K562 (cell line): ENCODE results near the gene ATP13A2. TPM values are rescaled to one million over a fixed set of nuclear protein-coding genes. Genes with fewer than 3 reads are reported as not detected.

Experiments
- GABPB1 ChIP-seq: sonication (generic); formaldehyde crosslinking; IDR thresholded peaks from 2 replicates; pipeline ENCODE4 v1.8.0; 2022; ENCODE audit warnings: mild to moderate bottlenecking, missing genetic modification reagents
- NELFE ChIP-seq: IDR thresholded peaks from 2 replicates; pipeline ENCODE4 v1.6.1; 2011; ENCODE audit warnings: mild to moderate bottlenecking; ENCODE audit not compliant: insufficient read depth, insufficient read length
- NEUROD1 ChIP-seq: fragments of 150-350 bp; IDR thresholded peaks from 2 replicates; pipeline ENCODE4 v1.6.1; 2014; ENCODE audit warnings: borderline replicate concordance, low read length, low read depth; ENCODE audit not compliant: partially characterized antibody
- ZBTB40 ChIP-seq, 2 experiments: fragments of 450-650 bp in 1 of 2; sonication (generic) in 1 of 2; formaldehyde crosslinking in 1 of 2; IDR thresholded peaks; 2 replicates each; pipeline versions ENCODE4 v1.7.1 to v1.9.0; 2016 to 2022; ENCODE audit warnings: inconsistent platforms in 1 of 2, mild to moderate bottlenecking in 1 of 2, missing genetic modification reagents in 1 of 2
- ZNF407 ChIP-seq: fragments of 450-650 bp; IDR thresholded peaks from 2 replicates; pipeline ENCODE4 v1.6.1; 2016; ENCODE audit warnings: low read depth
- polyA plus RNA-seq, 8 experiments: library from polyadenylated mRNA; depleted of rRNA in 4 of 8; stranded (reverse) in 5 of 8; unstranded in 3 of 8; fragments of >200 nt; fragmentation: Nextera tagmentation in 2 of 8; fragmentation: Illumina TruSeq in 1 of 8; extraction: Ambion mirVana in 2 of 8; extraction: Trizol in 1 of 8; gene quantifications; 2 replicates each; pipeline versions ENCODE4 v1.2.1 to v1.2.3, GENCODE V29; 2011 to 2014; ENCODE audit warnings: inconsistent platforms in 1 of 8, missing spikeins in 1 of 8
- total RNA-seq, 7 experiments: library from RNA; depleted of rRNA in 6 of 7; stranded (reverse); fragments of >200 nt in 6 of 7; fragmentation: Illumina TruSeq in 2 of 7; extraction: Trizol in 2 of 7; gene quantifications; 2 replicates each; pipeline versions ENCODE4 v1.2.1 to v1.2.3, GENCODE V29; 2011 to 2021; ENCODE audit warnings: low replicate concordance in 1 of 7

ATP13A2 gene
- total and polyA plus RNA-seq, 9 of the 15 experiments (the other 6 are each of a cell fraction or from before 2014, with no cell fraction given) = 0.36 to 56.3 (median 16.3) TPM

GRCh38 chr1:17013491-17014320 is 2.0 kb upstream of the ATP13A2 start (continued):
- TF ChIP-seq ZBTB40 (IDR thresholded peaks at IDR 0.05) (no peak), ZBTB40 (CRISPR knock-in tag; IDR thresholded peaks at IDR 0.05) (no peak), NELFE (no peak), ZNF407 (no peak), GABPB1 (CRISPR knock-in tag) (peak; percentile 28; the same call in 1 of the 2 replicates), NEUROD1 (no peak)
